ENCODE measurements around the gene PER2.

The PER2 gene

GRCh38 chr2:238289574-238289973 is 1.2 kb upstream of the PER2 start:
- no peak for DNase-seq (ENCODE audit: extremely low spot score)
- ChIA-PET CTCF (no interaction called here), POLR2A (no interaction called here)
- TF ChIP-seq FOXK2 (IDR thresholded peaks at IDR 0.05) (no peak), FOXM1 (IDR thresholded peaks at IDR 0.05; ENCODE audit: borderline replicate concordance) (no peak), HDGF (IDR thresholded peaks at IDR 0.05; ENCODE audit: borderline replicate concordance) (no peak), CTBP1 (IDR thresholded peaks at IDR 0.05; ENCODE audit: borderline replicate concordance) (no peak), FOXA1 (IDR thresholded peaks at IDR 0.05) (no peak), ELF4 (IDR thresholded peaks at IDR 0.05) (no peak), ARNT (IDR thresholded peaks at IDR 0.05) (no peak), ZNF384 (IDR thresholded peaks at IDR 0.05) (no peak), TARDBP (IDR thresholded peaks at IDR 0.05) (no peak), L3MBTL2 (conservative IDR thresholded peaks at IDR 0.05) (no peak)

DNA sequence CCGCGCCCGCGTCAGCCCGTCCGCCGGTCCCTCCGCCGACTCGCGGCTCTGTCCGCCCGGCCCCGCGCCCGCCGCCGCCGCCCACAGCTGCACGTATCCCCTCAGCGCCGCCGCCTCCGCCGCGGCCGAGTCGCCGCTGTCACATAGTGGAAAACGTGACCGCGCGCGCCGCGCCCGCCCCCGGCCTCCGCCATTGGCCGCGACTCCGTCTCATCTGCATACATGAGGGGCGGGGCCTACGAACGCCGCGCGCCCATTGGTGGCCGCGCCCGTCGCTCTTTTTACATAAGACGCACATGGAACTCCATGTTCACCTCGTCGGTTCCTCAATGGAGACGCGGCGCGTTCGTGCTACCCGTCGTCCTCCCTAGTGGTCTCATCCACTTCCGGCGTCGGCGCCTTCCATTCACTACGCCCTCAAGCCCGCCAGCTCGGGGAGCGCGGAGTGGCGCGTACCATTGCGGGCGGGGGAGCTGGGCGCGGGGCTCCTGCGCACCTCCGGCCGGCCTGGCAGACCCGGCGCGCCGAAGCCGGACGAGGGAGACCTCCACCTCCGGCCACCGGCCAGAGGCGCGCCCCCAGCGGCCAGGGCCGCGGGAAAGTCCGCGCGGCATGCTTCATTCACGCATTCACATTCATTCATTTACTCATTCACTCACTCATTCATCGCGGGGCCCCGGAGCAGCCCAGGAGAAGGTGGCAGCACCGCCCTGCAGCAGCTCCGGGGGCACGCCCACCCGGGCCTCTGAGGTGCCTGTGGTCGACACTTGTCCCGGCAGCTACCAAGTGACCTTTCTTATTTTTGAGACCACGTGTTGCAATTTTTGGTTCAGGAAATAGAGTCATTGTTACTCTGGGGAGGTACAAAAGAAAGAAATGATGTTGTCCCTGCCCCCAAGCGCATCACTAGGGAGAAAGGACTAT is 502 bp upstream of the PER2 start:
- ChIA-PET POLR2A (no interaction called here), CTCF (interaction anchor here (0.6 to 1.1 kb wide), 4 partner anchors 14 to 1235 kb away, joined by 3 to 4 read pairs (median 3); no protein-coding TSS in a partner anchor)
- TF ChIP-seq FOXK2 (IDR thresholded peaks at IDR 0.05) (no peak), TARDBP (IDR thresholded peaks at IDR 0.05) (no peak), ARNT (IDR thresholded peaks at IDR 0.05) (0 out of 2 replicates have a peak, but pooled peaks have one; percentile 62), L3MBTL2 (conservative IDR thresholded peaks at IDR 0.05) (peak; percentile 63), FOXM1 (IDR thresholded peaks at IDR 0.05; ENCODE audit: borderline replicate concordance) (0 out of 2 replicates have a peak, but pooled peaks have one; percentile 13)
- TF ChIP-seq, protein P1, sequence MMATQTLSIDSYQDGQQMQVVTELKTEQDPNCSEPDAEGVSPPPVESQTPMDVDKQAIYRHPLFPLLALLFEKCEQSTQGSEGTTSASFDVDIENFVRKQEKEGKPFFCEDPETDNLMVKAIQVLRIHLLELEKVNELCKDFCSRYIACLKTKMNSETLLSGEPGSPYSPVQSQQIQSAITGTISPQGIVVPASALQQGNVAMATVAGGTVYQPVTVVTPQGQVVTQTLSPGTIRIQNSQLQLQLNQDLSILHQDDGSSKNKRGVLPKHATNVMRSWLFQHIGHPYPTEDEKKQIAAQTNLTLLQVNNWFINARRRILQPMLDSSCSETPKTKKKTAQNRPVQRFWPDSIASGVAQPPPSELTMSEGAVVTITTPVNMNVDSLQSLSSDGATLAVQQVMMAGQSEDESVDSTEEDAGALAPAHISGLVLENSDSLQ (IDR thresholded peaks at IDR 0.05), result peak; percentile 100
- peak; percentile 90 for DNase-seq (ENCODE audit: extremely low spot score)

GRCh38 chr2:238286987-238287736 is 1.2 kb downstream of the PER2 start:
- POLR2A ChIA-PET, result no interaction called here
- TF ChIP-seq ZNF384 (IDR thresholded peaks at IDR 0.05), result no peak
- TF ChIP-seq, protein P1 (IDR thresholded peaks at IDR 0.05), result no peak
- no peak for TF ChIP-seq CTBP1 (IDR thresholded peaks at IDR 0.05; ENCODE audit: borderline replicate concordance)
- TF ChIP-seq HDGF (IDR thresholded peaks at IDR 0.05; ENCODE audit: borderline replicate concordance), result no peak
- no peak for TF ChIP-seq FOXA1 (IDR thresholded peaks at IDR 0.05)
- TF ChIP-seq ARNT (IDR thresholded peaks at IDR 0.05), result no peak
- TF ChIP-seq NFRKB (IDR thresholded peaks at IDR 0.05), result no peak
- TF ChIP-seq ELF4 (IDR thresholded peaks at IDR 0.05), result no peak
- TF ChIP-seq SUZ12 (IDR thresholded peaks at IDR 0.05), result no peak
- DNase-seq (ENCODE audit: extremely low spot score), result no peak
- CTCF ChIA-PET, result interaction anchor here (1.1 kb wide), 1 partner anchor 12 kb away, joined by 3 read pairs; no protein-coding TSS in a partner anchor

- ChIA-PET CTCF (no interaction called here), POLR2A (no interaction called here)
- no peak for DNase-seq (ENCODE audit: extremely low spot score)
- TF ChIP-seq ELF4 (IDR thresholded peaks at IDR 0.05), result no peak
- TF ChIP-seq HDGF (IDR thresholded peaks at IDR 0.05; ENCODE audit: borderline replicate concordance), result no peak
- TF ChIP-seq ARNT (IDR thresholded peaks at IDR 0.05), result no peak
- TF ChIP-seq FOXM1 (IDR thresholded peaks at IDR 0.05; ENCODE audit: borderline replicate concordance), result no peak
- TF ChIP-seq BHLHE40 (IDR thresholded peaks at IDR 0.05; ENCODE audit: borderline replicate concordance), result no peak
- TF ChIP-seq L3MBTL2 (conservative IDR thresholded peaks at IDR 0.05), result no peak
- TF ChIP-seq FOXK2 (IDR thresholded peaks at IDR 0.05), result no peak
- no peak for TF ChIP-seq NFRKB (IDR thresholded peaks at IDR 0.05)
- no peak for TF ChIP-seq SUZ12 (IDR thresholded peaks at IDR 0.05)
- TF ChIP-seq ZNF384 (IDR thresholded peaks at IDR 0.05), result no peak
- no peak for TF ChIP-seq LEF1 (IDR thresholded peaks at IDR 0.05; ENCODE audit: borderline replicate concordance)
- TF ChIP-seq TARDBP (IDR thresholded peaks at IDR 0.05), result no peak
- no peak for TF ChIP-seq CTBP1 (IDR thresholded peaks at IDR 0.05; ENCODE audit: borderline replicate concordance)
- no peak for TF ChIP-seq FOXA1 (IDR thresholded peaks at IDR 0.05)
- TF ChIP-seq, protein P1 (IDR thresholded peaks at IDR 0.05), result no peak
- TF ChIP-seq SP1 (IDR thresholded peaks at IDR 0.05), result no peak
These were observed 1.9 kb downstream of the PER2 start for GRCh38 chr2:238286551-238286950.

- DNase-seq (ENCODE audit: extremely low spot score), result no peak
- TF ChIP-seq L3MBTL2 (conservative IDR thresholded peaks at IDR 0.05), result no peak
- no peak for TF ChIP-seq SUZ12 (IDR thresholded peaks at IDR 0.05)
- ChIA-PET CTCF (interaction anchor here (0.5 kb wide), 1 partner anchor 228 kb away, joined by 3 read pairs; no protein-coding TSS in a partner anchor), POLR2A (no interaction called here)
These were observed 2.3 kb downstream of the PER2 start for GRCh38 chr2:238286095-238286494.

DNA sequence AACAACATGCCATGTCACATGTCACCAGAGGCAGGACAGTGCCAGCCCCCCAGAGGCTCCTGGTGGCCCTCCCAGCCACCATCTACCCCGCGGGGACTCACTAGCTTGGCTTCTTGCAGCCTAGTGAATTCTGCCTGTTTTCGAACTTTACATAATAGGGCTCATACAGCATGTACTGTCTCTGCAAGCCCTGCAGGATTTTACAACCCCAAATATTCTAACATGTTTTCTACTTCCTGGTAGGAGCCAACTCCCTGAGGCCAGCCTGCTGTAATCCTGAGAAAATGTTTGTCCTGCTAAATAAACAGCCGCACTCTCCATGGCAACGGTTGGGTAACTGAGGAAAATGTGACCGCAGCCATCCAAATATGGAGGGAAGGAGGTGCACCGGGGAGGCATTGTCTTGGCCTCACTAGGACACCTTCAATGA is 2.7 kb downstream of the PER2 start:
- CTCF ChIA-PET, result interaction anchor here (0.5 kb wide), 1 partner anchor 228 kb away, joined by 3 read pairs; no protein-coding TSS in a partner anchor
- POLR2A ChIA-PET, result no interaction called here
- TF ChIP-seq SP1 (IDR thresholded peaks at IDR 0.05) (no peak), NFRKB (IDR thresholded peaks at IDR 0.05) (no peak), ELF4 (IDR thresholded peaks at IDR 0.05) (no peak), CTBP1 (IDR thresholded peaks at IDR 0.05; ENCODE audit: borderline replicate concordance) (no peak), LEF1 (IDR thresholded peaks at IDR 0.05; ENCODE audit: borderline replicate concordance) (no peak), SUZ12 (IDR thresholded peaks at IDR 0.05) (no peak), FOXA1 (IDR thresholded peaks at IDR 0.05) (no peak), HDGF (IDR thresholded peaks at IDR 0.05; ENCODE audit: borderline replicate concordance) (no peak), FOXM1 (IDR thresholded peaks at IDR 0.05; ENCODE audit: borderline replicate concordance) (no peak), L3MBTL2 (conservative IDR thresholded peaks at IDR 0.05) (no peak), ZNF384 (IDR thresholded peaks at IDR 0.05) (no peak)
- TF ChIP-seq, protein P1 (IDR thresholded peaks at IDR 0.05), result no peak
- peak; percentile 27 for DNase-seq (ENCODE audit: extremely low spot score)

All from HEK293T (cell line).